Large intestine (tissue), 12 donors: Measurements from ENCODE around the gene SMCO1. TPM values are rescaled to one million over a fixed set of nuclear protein-coding genes. Genes with fewer than 3 reads are reported as not detected.
"Not testable (repeated sequence)": the region's sequence is repeated elsewhere in the genome, so short reads cannot be mapped to it uniquely, and the experiment has no call there.

ENCODE experiments used
- DNase-seq, 2 donors: peaks; one replicate each; pipeline versions ENCODE4 v3.0.0 to v3.0.0-alpha.2; 2013
- H3K27ac ChIP-seq: one replicate; pipeline ENCODE4 v1.5.1; 2013; ENCODE audit warnings: low read length
- H3K27me3 ChIP-seq: 2 replicates; pipeline ENCODE4 v1.6.1; 2013; ENCODE audit warnings: low read length; ENCODE audit not compliant: control insufficient read depth, insufficient read depth
- H3K36me3 ChIP-seq: 2 replicates; pipeline ENCODE4 v1.6.1; 2013; ENCODE audit warnings: low read length; ENCODE audit not compliant: control insufficient read depth, insufficient read depth
- H3K4me1 ChIP-seq: one replicate; pipeline ENCODE4 v1.6.1; 2013; ENCODE audit warnings: low read length; ENCODE audit not compliant: control insufficient read depth, insufficient read depth
- H3K4me3 ChIP-seq: one replicate; pipeline ENCODE4 v1.5.1; 2013; ENCODE audit warnings: low read length
- H3K9me3 ChIP-seq: one replicate; pipeline ENCODE4 v1.6.1; 2013; ENCODE audit warnings: mild to moderate bottlenecking, low read depth, low read length, moderate library complexity; ENCODE audit not compliant: control insufficient read depth
- WGBS: methylation state at CpG from one replicate; pipeline ENCODE4 v1.1.5; 2013; ENCODE audit warnings: low lambda C conversion rate; ENCODE audit not compliant: insufficient coverage; 5-methylcytosine and 5-hydroxymethylcytosine counted together
- long read RNA-seq, 11 donors: transcript quantifications; one replicate each; lab custom pipeline, GENCODE V29; 2026
- polyA plus RNA-seq: library from polyadenylated mRNA; unstranded; fragments of 120-200 nt; gene quantifications from one replicate; pipeline ENCODE4 v1.2.1, GENCODE V29; 2013

The SMCO1 gene, protein sequence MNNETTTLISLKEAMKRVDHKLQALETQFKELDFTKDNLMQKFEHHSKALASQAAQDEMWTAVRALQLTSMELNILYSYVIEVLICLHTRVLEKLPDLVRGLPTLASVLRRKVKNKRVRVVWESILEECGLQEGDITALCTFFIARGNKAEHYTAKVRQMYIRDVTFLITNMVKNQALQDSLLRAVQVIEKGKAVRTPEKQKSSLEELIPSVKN
- polyA plus RNA-seq: not detected
- long read RNA-seq, donor 1: 0 reads
- long read RNA-seq, donor 2: 0 reads
- long read RNA-seq, donor 3: 0 reads
- long read RNA-seq, donor 4: 0 reads
- long read RNA-seq, donor 5: 0 reads
- long read RNA-seq, donor 6: 0 reads
- long read RNA-seq, donor 7: 0 reads
- long read RNA-seq, donor 8: 0 reads
- long read RNA-seq, donor 9: 0 reads
- long read RNA-seq, donor 10: 0 reads
- long read RNA-seq, donor 11: 0 reads

- 100% methylated on average over 1 of the region's 10 CpGs for WGBS
- Histone ChIP-seq H3K4me1 (no peaks in the 10 kb centered on the region), H3K9me3 (peaks cover 20% of the 10 kb centered on the region), H3K27ac (no peak within 1 kb of the TSS), H3K4me3 (no peak within 1 kb of the TSS), H3K27me3 (no peaks in the 10 kb centered on the region), H3K36me3 (no peaks in the 10 kb centered on the region)
- DNase-seq: no peak
These were observed at the start of gene SMCO1 for GRCh38 chr3:196514913-196515621. Gene SMCO1, minus strand, starts transcription at chr3:196515346. Its CDS starts 137 bp downstream, at chr3:196515209.

DNA sequence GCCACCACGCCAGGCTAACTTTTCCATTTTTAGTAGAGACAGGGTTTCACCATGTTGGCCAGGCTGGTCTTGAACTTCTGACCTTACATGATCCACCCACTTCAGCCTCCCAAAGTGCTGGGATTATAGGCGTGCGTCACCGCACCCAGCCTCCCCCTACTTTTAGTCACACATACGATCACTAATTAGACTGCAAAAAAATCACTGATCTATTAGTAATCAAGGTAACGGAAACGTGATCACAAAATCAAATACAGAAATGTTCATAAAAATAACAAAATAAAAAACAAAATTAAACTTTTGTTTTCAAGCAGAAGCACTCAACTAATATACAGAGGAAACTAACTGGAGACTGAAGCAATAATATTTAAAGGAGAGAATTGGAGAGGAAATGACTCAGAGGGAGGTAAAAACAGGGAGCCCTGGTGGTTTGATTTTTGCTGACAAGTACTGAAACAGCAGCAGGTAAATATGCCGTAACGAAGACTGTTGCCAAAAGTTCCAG lies 48.6 kb upstream of the SMCO1 start:
- Histone ChIP-seq H3K27me3 (no peaks in the 10 kb centered on the region), H3K9me3 (no peaks in the 10 kb centered on the region), H3K27ac (no peak overlapping the region), H3K4me3 (no peak overlapping the region), H3K36me3 (peaks cover 4% of the 10 kb centered on the region), H3K4me1 (peaks cover 4% of the 10 kb centered on the region)
- no peak for DNase-seq
- WGBS: no CpG with 5 or more reads among the region's 9 CpGs

- Histone ChIP-seq H3K36me3 (peaks cover 4% of the 10 kb centered on the region), H3K4me1 (no peaks in the 10 kb centered on the region), H3K27ac (no peak overlapping the region), H3K27me3 (no peaks in the 10 kb centered on the region), H3K4me3 (no peak overlapping the region), H3K9me3 (no peaks in the 10 kb centered on the region)
- WGBS: 69% methylated on average over 2 of the region's 3 CpGs
- no peak for DNase-seq
These were observed 44.7 kb upstream of the SMCO1 start for GRCh38 chr3:196559826-196560225.

- DNase-seq: no peak
- H3K36me3 ChIP-seq: peaks cover 4% of the 10 kb centered on the region
- H3K27ac ChIP-seq: no peak overlapping the region
These were observed 43.3 kb upstream of the SMCO1 start for GRCh38 chr3:196558476-196558875.

GRCh38 chr3:196557236-196557635 lies 42.1 kb upstream of the SMCO1 start:
- H3K27ac ChIP-seq: no peak overlapping the region
- 80% methylated on average over 1 of the region's 5 CpGs for WGBS
- H3K4me3 ChIP-seq: no peak overlapping the region
- no peaks in the 10 kb centered on the region for H3K9me3 ChIP-seq
- no peaks in the 10 kb centered on the region for H3K27me3 ChIP-seq
- no peak for DNase-seq
- no peaks in the 10 kb centered on the region for H3K4me1 ChIP-seq
- H3K36me3 ChIP-seq: peaks cover 4% of the 10 kb centered on the region

More at GRCh38 chr3:196558476-196558875, 43.3 kb upstream of the SMCO1 start:
- Histone ChIP-seq H3K27me3 (no peaks in the 10 kb centered on the region), H3K9me3 (no peaks in the 10 kb centered on the region), H3K4me3 (no peak overlapping the region), H3K4me1 (no peaks in the 10 kb centered on the region)

DNA sequence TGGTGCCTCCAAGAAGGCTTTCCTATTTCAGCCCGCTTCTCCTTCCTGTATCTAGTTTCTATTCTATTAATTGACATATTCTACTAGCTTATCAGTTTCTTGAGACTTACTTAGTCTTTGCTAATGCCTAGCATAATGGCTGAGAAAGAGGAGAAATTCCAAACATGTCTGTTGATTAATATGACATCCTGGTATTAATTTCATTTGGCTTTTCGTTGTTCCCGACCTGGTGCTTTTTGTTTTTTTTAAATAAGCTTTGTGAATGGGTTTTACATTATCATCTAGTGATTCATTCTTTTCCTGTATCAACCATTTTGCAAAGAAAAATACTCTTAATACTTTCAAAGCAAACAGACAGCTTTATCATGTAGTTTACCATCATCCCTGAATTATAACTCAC lies 40.1 kb upstream of the SMCO1 start:
- Histone ChIP-seq H3K4me3 (no peak overlapping the region), H3K36me3 (peaks cover 2% of the 10 kb centered on the region), H3K27ac (no peak overlapping the region), H3K4me1 (no peaks in the 10 kb centered on the region), H3K27me3 (no peaks in the 10 kb centered on the region), H3K9me3 (no peaks in the 10 kb centered on the region)
- 89% methylated on average over 3 of the region's 3 CpGs for WGBS
- no peak for DNase-seq

GRCh38 chr3:196554205-196554604 lies 39.1 kb upstream of the SMCO1 start:
- no peaks in the 10 kb centered on the region for H3K4me1 ChIP-seq
- peaks cover 2% of the 10 kb centered on the region for H3K36me3 ChIP-seq
- 100% methylated on average over 2 of the region's 3 CpGs for WGBS
- H3K4me3 ChIP-seq: no peak overlapping the region
- H3K27me3 ChIP-seq: no peaks in the 10 kb centered on the region
- DNase-seq: no peak
- H3K9me3 ChIP-seq: no peaks in the 10 kb centered on the region
- no peak overlapping the region for H3K27ac ChIP-seq

DNA sequence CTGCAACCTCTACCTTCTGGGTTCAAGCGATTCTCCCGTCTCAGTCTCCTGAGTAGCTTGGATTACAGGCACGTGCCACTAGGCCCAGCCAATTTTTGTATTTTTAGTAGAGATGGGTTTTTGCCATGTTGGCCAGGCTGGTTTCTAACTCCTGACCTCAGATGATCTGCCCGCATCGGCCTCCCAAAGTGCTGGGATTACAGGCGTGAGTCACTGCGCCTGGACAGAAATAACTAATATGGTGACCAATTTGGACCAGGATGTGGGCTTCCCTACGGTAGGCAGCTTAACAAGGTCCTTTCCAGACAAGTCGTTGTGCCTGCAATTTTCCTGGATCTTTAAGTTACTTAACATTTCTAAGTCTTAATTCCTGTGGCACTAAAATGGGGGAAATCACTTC lies 38.4 kb upstream of the SMCO1 start:
- H3K4me1 ChIP-seq: no peaks in the 10 kb centered on the region
- no peak for DNase-seq
- H3K9me3 ChIP-seq: no peaks in the 10 kb centered on the region
- no peaks in the 10 kb centered on the region for H3K27me3 ChIP-seq
- 80% methylated on average over 1 of the region's 9 CpGs for WGBS
- H3K36me3 ChIP-seq: no peaks in the 10 kb centered on the region
- H3K27ac ChIP-seq: no peak overlapping the region
- H3K4me3 ChIP-seq: no peak overlapping the region

DNA sequence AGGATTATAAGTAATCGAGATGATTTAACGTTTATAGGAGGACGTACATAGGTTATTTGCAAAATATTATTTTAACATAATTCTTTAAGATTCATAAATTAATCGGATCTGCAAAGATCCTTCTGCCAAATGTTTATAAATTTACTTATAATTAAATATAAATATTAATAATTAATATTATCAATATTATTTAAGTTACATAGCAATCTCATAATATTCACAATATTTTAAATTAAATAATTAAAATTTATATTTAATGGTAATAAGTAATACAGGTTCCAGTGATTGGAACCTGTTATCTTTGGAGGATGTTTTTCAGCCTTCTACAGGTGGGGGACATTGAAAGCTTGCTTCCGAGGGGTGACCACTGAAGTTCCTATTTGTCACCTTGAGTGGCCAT lies 37.1 kb upstream of the SMCO1 start:
- H3K4me3 ChIP-seq: no peak overlapping the region
- H3K4me1 ChIP-seq: no peaks in the 10 kb centered on the region
- no peaks in the 10 kb centered on the region for H3K9me3 ChIP-seq
- 98% methylated on average over 4 of the region's 5 CpGs for whole genome bisulfite sequencing
- H3K27me3 ChIP-seq: no peaks in the 10 kb centered on the region
- no peaks in the 10 kb centered on the region for H3K36me3 ChIP-seq
- no peak overlapping the region for H3K27ac ChIP-seq
- no peak for DNase-seq

DNA sequence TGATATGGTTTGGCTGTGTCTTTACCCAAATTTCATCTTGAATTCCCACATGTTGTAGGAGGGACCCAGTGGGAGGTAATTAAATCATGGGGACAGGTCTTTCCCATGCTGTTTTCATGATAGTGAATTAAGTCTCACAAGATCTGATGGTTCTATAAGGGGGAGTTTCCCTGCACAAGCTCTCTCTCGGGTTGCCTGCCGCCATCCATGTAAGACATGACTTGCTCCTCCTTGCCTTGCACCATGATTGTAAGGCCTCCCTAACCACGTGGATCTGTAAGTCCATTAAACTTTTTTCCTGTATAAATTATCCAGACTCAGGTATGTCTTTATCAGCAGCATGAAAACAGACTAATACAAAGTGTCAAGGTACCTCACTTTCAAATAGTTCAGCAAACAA lies 35.0 kb upstream of the SMCO1 start:
- DNase-seq, H3K4me3 ChIP-seq, H3K27ac ChIP-seq, H3K4me1 ChIP-seq, H3K9me3 ChIP-seq, H3K36me3 ChIP-seq, H3K27me3 ChIP-seq: not testable (repeated sequence)
- WGBS: no CpG with 5 or more reads among the region's 3 CpGs
